ENCODE results near the gene SARS1.
"Not testable (repeated sequence)": the region's sequence is repeated elsewhere in the genome, so short reads cannot be mapped to it uniquely, and the experiment has no call there.

SARS1 gene

GRCh38 chr1:109275706-109276345 is 62.1 kb downstream of the SARS1 start:
- Mint-ChIP-seq H3K36me3 (no peaks in the 10 kb centered on the region), H3K4me1 (ENCODE audit: low read depth) (peaks cover 3% of the 10 kb centered on the region), H3K4me3 (no peak overlapping the region), H3K27ac (no peak overlapping the region), H3K9me3 (ENCODE audit: low read depth) (no peaks in the 10 kb centered on the region), H3K27me3 (no peaks in the 10 kb centered on the region)

GRCh38 chr1:109277434-109278204 is 63.9 kb downstream of the SARS1 start:
- Mint-ChIP-seq H3K36me3 (no peaks in the 10 kb centered on the region), H3K27ac (no peak overlapping the region), H3K27me3 (no peaks in the 10 kb centered on the region), H3K4me1 (ENCODE audit: low read depth) (peaks cover 3% of the 10 kb centered on the region), H3K4me3 (no peak overlapping the region), H3K9me3 (ENCODE audit: low read depth) (no peaks in the 10 kb centered on the region)

GRCh38 chr1:109279615-109280278 is 66.0 kb downstream of the SARS1 start:
- Mint-ChIP-seq H3K27me3 (no peaks in the 10 kb centered on the region), H3K4me1 (ENCODE audit: low read depth) (peaks cover 12% of the 10 kb centered on the region), H3K27ac (no peak overlapping the region), H3K4me3 (no peak overlapping the region), H3K36me3 (no peaks in the 10 kb centered on the region), H3K9me3 (ENCODE audit: low read depth) (no peaks in the 10 kb centered on the region)

- Mint-ChIP-seq H3K27me3 (no peaks in the 10 kb centered on the region), H3K9me3 (ENCODE audit: low read depth) (no peaks in the 10 kb centered on the region), H3K36me3 (no peaks in the 10 kb centered on the region), H3K27ac (no peak overlapping the region), H3K4me3 (no peak overlapping the region), H3K4me1 (ENCODE audit: low read depth) (peaks cover 12% of the 10 kb centered on the region)
Measured at GRCh38 chr1:109280862-109281261, 67.1 kb downstream of the SARS1 start.

- peaks cover 12% of the 10 kb centered on the region for H3K4me1 Mint-ChIP-seq (ENCODE audit: low read depth)
- peak overlapping the region; percentile 97 for H3K4me3 Mint-ChIP-seq
- no peaks in the 10 kb centered on the region for H3K9me3 Mint-ChIP-seq (ENCODE audit: low read depth)
- no peaks in the 10 kb centered on the region for H3K36me3 Mint-ChIP-seq
- no peak overlapping the region for H3K27ac Mint-ChIP-seq
- no peaks in the 10 kb centered on the region for H3K27me3 Mint-ChIP-seq
Measured at GRCh38 chr1:109281680-109282496, 68.2 kb downstream of the SARS1 start.

GRCh38 chr1:109282497-109282951 is 68.8 kb downstream of the SARS1 start:
- Mint-ChIP-seq H3K9me3 (ENCODE audit: low read depth) (no peaks in the 10 kb centered on the region), H3K4me3 (peak overlapping the region; percentile 97), H3K4me1 (ENCODE audit: low read depth) (peaks cover 9% of the 10 kb centered on the region), H3K27ac (no peak overlapping the region), H3K27me3 (no peaks in the 10 kb centered on the region), H3K36me3 (no peaks in the 10 kb centered on the region)

- Mint-ChIP-seq H3K36me3 (no peaks in the 10 kb centered on the region), H3K9me3 (ENCODE audit: low read depth) (no peaks in the 10 kb centered on the region), H3K27me3 (no peaks in the 10 kb centered on the region), H3K4me3 (peak within 1 kb of the TSS; percentile 97), H3K4me1 (ENCODE audit: low read depth) (peaks cover 9% of the 10 kb centered on the region), H3K27ac (peak within 1 kb of the TSS; percentile 89)
Measured at GRCh38 chr1:109282952-109283747, 69.4 kb downstream of the SARS1 start, which contains the start of gene PSRC1. Gene PSRC1, minus strand, starts transcription at chr1:109283145.

- H3K27ac Mint-ChIP-seq: peak overlapping the region; percentile 89
- no peaks in the 10 kb centered on the region for H3K9me3 Mint-ChIP-seq (ENCODE audit: low read depth)
- peak overlapping the region; percentile 97 for H3K4me3 Mint-ChIP-seq
- no peaks in the 10 kb centered on the region for H3K27me3 Mint-ChIP-seq
- peaks cover 9% of the 10 kb centered on the region for H3K4me1 Mint-ChIP-seq (ENCODE audit: low read depth)
- H3K36me3 Mint-ChIP-seq: no peaks in the 10 kb centered on the region
Measured at GRCh38 chr1:109283748-109284600, 70.3 kb downstream of the SARS1 start.

GRCh38 chr1:109286762-109287161 is 73.0 kb downstream of the SARS1 start:
- H3K4me1 Mint-ChIP-seq (ENCODE audit: low read depth); H3K27ac Mint-ChIP-seq; H3K27me3 Mint-ChIP-seq; H3K4me3 Mint-ChIP-seq; H3K36me3 Mint-ChIP-seq; H3K9me3 Mint-ChIP-seq (ENCODE audit: low read depth): not testable (repeated sequence)
